HG03571 (cell line): ENCODE results near the gene VPS8.

ENCODE experiments used
- ATAC-seq: cut with Tn5 transposase; IDR thresholded peaks from one replicate; pipeline ENCODE4 v1.9.1; 2021; ENCODE audit not compliant: unreplicated experiment

Gene VPS8

GRCh38 chr3:185049710-185050109 lies 237.7 kb downstream of the VPS8 start:
- no peak for ATAC-seq

DNA sequence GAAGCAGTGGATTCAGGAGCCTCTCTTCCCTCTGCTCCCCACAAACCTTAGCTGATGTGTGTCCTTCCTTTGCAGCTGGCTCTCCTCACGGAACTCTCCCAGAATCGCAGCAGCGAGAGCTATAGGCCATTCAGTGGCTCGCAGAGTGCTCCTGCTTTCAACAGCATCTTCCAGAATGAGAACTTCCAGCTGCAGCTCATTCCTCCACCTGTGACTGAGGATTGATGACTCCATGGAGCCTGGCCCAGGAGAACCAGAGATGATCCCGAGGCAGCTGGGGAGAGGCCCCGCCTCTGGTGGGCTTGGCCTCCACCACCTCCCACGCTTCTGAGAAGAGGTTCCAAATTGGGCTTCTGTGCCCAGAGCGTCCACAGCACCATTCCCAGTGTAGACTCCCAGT lies 239.8 kb downstream of the VPS8 start:
- no peak for ATAC-seq

DNA sequence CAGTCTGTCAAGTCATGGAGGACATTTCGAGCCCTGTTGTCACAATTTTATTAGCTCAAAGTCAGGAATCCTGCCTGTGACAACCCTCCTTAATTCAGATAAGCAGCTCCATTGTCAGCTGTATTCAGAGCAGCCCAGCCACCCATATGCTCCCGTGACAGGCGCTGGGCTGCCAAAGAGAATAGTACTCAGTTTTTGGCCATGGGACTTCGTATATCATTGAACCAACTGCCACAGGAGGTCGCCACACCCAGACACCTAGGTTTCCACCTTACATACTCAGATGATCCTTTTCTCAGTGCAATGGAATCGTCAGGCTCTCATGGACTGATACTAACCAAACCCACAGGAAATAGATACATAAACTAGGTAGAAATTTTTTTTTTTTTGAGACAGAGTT lies 240.7 kb downstream of the VPS8 start:
- ATAC-seq, result no peak

DNA sequence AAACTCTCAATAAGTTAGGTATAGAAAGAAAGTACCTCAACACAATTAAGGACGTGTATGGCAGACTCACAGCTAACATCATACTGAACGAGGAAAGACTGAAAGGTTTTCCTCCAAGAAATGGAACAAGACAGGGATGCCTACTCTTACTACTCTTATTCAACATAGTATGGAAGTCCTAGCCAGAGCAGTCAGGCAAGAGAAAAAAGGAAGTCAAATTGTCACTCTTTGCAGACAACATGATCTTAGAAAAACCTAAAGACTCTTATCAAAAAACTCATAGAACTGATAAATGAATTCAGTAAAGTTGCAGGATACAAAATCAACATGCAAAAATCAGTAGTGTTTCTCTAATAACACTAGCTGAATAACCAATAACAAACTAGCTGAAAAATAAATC lies 244.9 kb downstream of the VPS8 start:
- no peak for ATAC-seq

DNA sequence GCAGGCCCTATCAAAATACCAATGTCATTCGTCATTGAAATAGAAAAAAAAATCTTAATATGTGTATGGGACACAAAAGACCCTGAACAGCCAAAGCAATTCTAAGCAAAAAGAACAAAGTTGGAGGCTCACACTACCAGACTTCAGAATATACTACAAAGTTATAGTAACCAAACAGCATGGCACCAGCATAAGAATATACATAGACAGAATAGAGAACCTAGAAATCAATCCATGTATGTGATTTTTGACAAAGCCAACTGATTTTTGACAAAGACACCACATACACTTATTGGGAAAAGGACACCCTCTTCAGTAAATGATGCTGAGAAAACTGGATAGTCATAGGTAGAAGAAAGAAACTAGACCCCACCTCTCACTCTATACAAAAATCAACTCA lies 245.9 kb downstream of the VPS8 start:
- no peak for ATAC-seq

DNA sequence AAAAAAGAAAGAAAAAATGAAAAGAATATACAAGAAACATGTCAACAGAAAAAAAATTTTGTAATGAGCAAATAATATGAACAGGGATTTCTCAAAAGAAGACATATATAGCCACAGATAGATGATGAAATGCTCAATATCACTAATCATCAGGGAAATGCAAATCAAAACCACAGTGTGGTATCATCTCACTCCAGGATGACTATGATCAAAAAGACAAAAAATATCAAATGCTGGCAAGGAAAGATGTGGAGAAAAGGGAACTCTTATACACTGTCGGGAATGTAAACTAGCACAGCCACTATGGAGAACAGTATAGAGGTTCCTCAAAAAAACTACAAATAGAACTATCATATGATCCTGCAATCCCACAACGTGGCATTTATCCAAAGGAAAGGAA lies 246.8 kb downstream of the VPS8 start:
- ATAC-seq, result no peak

DNA sequence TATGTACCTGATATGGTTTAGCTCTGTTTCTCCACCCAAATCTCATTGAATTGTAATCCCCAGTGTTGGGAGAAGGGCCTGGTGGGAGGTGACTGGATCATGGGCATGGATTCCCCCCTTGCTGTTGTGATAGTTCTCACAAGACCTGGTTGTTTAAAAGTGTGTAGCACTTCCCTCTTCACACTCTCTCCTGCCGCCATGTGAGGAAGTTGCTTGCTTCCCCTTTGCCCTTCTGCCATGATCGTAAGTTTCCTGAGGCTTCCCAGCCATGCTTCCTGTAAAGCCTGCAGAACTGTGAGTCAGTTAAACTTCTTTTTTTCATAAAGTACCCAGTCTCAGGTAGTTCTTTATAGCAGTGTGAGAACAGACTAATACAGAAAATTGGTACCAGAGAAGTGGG lies 247.8 kb downstream of the VPS8 start:
- ATAC-seq, result no peak

DNA sequence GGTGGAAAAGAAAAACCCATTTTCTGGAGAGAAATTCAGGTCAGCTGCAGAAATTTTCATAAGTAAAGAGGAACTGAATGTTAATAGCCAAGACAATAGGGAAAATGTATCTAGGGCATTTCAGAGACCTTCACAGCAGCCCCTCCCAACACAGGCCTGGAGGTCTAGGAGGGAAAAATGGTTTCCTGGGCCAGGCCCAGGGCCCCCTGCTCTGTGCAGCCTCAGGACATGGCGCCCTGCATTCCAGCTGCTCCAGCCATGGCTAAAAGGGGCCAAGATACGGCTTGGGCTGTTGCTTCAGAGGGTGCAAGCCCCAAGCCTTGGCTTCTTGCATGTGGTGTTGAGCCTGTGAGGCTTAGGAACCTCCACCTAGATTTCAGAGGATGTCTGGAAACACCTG lies 248.7 kb downstream of the VPS8 start:
- no peak for ATAC-seq

DNA sequence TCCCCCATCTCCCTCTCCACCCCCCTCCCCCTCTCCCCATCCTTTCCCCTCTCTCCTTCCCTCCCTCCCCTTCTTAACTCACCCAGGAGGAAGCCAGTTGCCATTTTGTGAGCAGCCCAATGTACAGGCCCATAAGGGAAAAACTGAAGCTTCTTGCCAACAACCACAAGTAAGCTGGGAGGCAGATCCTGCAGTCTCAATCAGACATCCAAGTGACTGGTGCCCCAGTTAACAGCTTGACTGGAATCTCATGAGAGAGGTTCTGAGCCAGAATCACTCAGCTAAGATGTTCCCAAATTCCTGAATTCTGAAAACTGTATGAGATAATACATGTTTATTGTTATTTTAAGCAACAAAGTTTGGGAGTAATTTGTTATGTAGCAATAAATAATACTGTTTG lies 250.2 kb downstream of the VPS8 start:
- no peak for ATAC-seq

DNA sequence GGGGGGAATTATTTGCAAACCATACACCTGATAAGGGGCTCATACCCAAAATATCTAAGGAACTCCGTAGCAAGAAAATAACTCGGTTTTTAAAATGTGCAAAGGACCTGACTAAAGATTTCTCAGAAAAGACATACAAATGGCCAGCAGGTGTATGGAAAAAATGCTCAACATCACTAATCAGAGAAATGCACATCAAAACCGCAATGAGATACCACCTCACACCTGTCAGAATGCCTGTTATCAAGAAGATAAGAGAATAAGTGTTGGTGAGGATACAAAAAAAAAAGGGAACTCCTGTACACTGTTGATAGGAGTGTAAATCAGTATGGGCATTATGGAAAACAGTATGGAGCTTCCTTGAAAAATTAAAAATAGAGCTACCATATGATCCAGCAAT lies 251.5 kb downstream of the VPS8 start:
- ATAC-seq, result no peak

DNA sequence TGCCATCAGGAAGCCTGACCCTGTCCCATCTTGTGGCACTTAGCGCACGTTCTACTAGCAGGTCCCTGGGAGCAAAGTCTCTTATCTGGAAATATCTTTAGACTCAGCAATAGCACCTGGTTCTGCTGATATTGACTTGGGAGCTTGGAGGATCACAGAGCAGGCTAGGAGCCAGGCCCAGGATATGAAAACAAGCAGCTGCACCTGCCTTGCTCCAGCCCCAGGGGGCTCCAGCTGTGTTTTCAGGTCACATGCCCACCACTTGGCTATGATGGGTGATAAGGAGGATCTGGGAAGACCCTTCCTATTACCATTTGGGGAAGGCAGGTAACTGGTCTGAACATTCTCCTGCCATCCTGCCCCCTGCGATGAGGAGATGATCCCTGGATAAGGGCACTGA lies 253.1 kb downstream of the VPS8 start:
- ATAC-seq, result no peak

- ATAC-seq, result no peak
Measured at GRCh38 chr3:185066251-185066650, 254.3 kb downstream of the VPS8 start.

DNA sequence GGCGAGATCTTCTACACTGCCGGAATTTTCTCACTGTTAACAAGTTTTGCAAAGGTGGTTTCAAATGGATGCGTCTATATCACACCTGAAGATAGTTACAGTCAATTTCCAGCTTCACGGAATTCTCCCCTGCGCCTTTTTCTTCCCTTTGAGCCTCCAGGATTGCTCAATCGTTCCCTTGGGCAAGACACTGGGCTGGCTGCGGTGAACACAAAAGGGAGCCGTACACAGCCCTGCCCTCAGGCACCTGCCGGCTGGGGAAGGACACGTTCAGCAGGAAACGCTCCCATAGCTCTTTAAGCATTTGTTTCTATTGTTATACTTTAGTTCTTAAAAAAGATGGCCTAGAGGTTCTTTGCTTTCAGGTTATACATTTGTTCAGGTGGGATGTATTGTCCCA lies 255.2 kb downstream of the VPS8 start:
- ATAC-seq, result no peak

GRCh38 chr3:185069037-185070030 lies 257.4 kb downstream of the VPS8 start:
- ATAC-seq, result no peak

- no peak for ATAC-seq
Measured at GRCh38 chr3:185070491-185071286, 258.7 kb downstream of the VPS8 start.

DNA sequence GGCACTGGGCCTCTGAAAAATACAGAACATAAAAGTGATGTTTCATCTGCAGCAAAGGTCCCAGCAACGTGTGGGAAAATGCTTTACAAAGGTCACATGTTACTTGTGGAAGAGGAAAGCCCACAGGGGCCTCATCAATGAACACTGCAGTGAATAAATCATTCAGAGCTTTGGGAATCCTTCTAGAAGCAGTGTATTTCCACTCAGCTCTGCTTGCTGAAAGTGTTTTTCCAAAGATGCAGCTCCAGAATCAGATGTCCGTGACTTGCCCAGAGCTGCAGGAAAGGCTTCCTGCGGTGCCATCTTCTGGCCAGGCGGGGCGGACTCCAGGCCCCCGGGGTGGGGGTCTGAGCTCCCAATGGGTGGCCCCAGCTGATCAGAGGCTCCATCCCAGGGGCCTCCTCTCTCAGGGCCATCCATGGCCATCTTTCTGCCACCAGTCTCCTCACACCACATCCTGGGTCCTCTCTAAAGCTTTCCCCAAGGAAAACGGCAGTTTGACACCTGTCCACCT lies 259.4 kb downstream of the VPS8 start:
- no peak for ATAC-seq

DNA sequence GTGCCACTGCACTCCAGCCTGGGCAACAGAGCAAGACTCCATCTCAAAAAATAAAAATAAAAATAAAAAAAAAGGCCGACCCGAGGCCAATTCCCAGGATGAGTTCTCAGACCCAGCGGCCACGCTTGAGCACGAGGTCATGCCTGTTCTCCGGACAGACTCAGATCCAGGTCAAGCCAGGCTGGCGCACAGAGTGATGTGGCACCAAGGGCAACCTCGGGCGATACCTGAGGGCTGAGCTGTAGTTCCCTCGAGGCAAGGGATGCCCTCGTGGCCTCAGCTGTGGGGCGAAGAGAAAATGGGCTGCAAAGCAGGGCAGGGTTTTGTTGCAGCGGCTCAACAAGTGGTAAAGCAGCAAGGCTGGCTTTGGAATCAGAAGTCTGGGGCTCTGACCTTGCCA lies 263.6 kb downstream of the VPS8 start:
- ATAC-seq, result no peak

GRCh38 chr3:185076219-185076618 lies 264.3 kb downstream of the VPS8 start:
- ATAC-seq, result no peak

DNA sequence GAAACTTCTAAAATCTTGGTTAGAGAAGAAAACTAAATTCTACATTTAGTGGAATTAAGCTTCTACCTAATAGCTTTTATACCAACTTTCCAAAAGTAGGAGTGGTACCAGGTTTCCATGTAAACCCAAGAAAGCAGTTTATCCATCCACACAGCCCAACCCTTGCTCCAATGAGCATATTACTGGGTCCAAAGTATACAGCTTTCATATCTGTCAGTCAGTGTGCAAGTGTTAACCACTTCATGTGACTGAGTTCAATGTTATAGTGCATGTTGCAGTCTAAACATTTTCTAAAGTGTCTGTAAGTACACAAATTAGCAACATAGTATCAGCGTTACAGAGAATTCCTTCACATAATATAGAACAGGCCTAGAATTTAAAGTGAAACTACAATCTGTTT lies 267.7 kb downstream of the VPS8 start:
- ATAC-seq, result no peak

GRCh38 chr3:185081521-185081920 lies 269.6 kb downstream of the VPS8 start:
- no peak for ATAC-seq

- no peak for ATAC-seq
Measured at GRCh38 chr3:185082149-185082548, 270.2 kb downstream of the VPS8 start.

GRCh38 chr3:185082829-185083228 lies 270.9 kb downstream of the VPS8 start:
- no peak for ATAC-seq
